Osteocyte (in vitro differentiated cells): ENCODE data around the gene ANKDD1B. TPM values are rescaled to one million over a fixed set of nuclear protein-coding genes. Genes with fewer than 3 reads are reported as not detected.
"Not testable (repeated sequence)": the region's sequence is repeated elsewhere in the genome, so short reads cannot be mapped to it uniquely, and the experiment has no call there.

ENCODE experiments used
- DNase-seq: peaks from one replicate; pipeline ENCODE4 v3.0.0; 2021; ENCODE audit warnings: mixed read lengths; ENCODE audit not compliant: unreplicated experiment; ENCODE audit errors: extremely low spot score
- H3K27ac Mint-ChIP-seq: one replicate; pipeline ENCODE4 v1.8.0; 2021; ENCODE audit warnings: mild to moderate bottlenecking, mixed read lengths; ENCODE audit not compliant: unreplicated experiment
- H3K27me3 Mint-ChIP-seq: one replicate; pipeline ENCODE4 v1.8.0; 2021; ENCODE audit warnings: mixed read lengths; ENCODE audit not compliant: unreplicated experiment
- H3K36me3 Mint-ChIP-seq: one replicate; pipeline ENCODE4 v1.8.0; 2021; ENCODE audit warnings: mixed read lengths; ENCODE audit not compliant: unreplicated experiment
- H3K4me1 Mint-ChIP-seq: one replicate; pipeline ENCODE4 v1.8.0; 2021; ENCODE audit warnings: mixed read lengths; ENCODE audit not compliant: unreplicated experiment
- H3K4me3 Mint-ChIP-seq: one replicate; pipeline ENCODE4 v1.8.0; 2021; ENCODE audit warnings: mild to moderate bottlenecking, moderate library complexity, mixed read lengths; ENCODE audit not compliant: unreplicated experiment
- H3K9me3 Mint-ChIP-seq: one replicate; pipeline ENCODE4 v1.8.0; 2021; ENCODE audit warnings: mixed read lengths; ENCODE audit not compliant: unreplicated experiment
- CTCF ChIP-seq: fragments of 200-600 bp; sonication (generic); IDR thresholded peaks from 2 replicates; pipeline ENCODE4 v1.5.0; 2021; ENCODE audit warnings: antibody characterized with exemption, mild to moderate bottlenecking, moderate library complexity
- total RNA-seq: library from RNA; stranded (reverse); gene quantifications from 2 replicates; pipeline ENCODE4 v1.2.1, GENCODE V29; 2021

The ANKDD1B gene
- total RNA-seq, 1 donor from 2014 or later, result 0.67 TPM

- Mint-ChIP-seq H3K27me3 (no peaks in the 10 kb centered on the region), H3K4me3 (no peak overlapping the region), H3K27ac (no peak overlapping the region), H3K36me3 (peaks cover 24% of the 10 kb centered on the region), H3K4me1 (no peaks in the 10 kb centered on the region), H3K9me3 (no peaks in the 10 kb centered on the region)
- no peak for TF ChIP-seq CTCF
- DNase-seq, result no peak
Measured at GRCh38 chr5:75601567-75601966, 9.7 kb upstream of the ANKDD1B start.

GRCh38 chr5:75601996-75602395 lies 9.3 kb upstream of the ANKDD1B start:
- no peak overlapping the region for H3K4me3 Mint-ChIP-seq
- H3K27ac Mint-ChIP-seq, result no peak overlapping the region
- H3K36me3 Mint-ChIP-seq, result peaks cover 22% of the 10 kb centered on the region
- H3K4me1 Mint-ChIP-seq, result no peaks in the 10 kb centered on the region
- DNase-seq, result no peak
- no peaks in the 10 kb centered on the region for H3K27me3 Mint-ChIP-seq
- no peaks in the 10 kb centered on the region for H3K9me3 Mint-ChIP-seq
- TF ChIP-seq CTCF, result no peak

- Mint-ChIP-seq H3K4me3 (no peak overlapping the region), H3K27me3 (no peaks in the 10 kb centered on the region), H3K36me3 (peaks cover 20% of the 10 kb centered on the region), H3K9me3 (no peaks in the 10 kb centered on the region), H3K4me1 (no peaks in the 10 kb centered on the region), H3K27ac (no peak overlapping the region)
- no peak for TF ChIP-seq CTCF
- no peak for DNase-seq
Measured at GRCh38 chr5:75603371-75603770, 7.9 kb upstream of the ANKDD1B start.

- Mint-ChIP-seq H3K27me3 (no peaks in the 10 kb centered on the region), H3K9me3 (no peaks in the 10 kb centered on the region)
Measured at GRCh38 chr5:75603821-75604220, 7.4 kb upstream of the ANKDD1B start.

GRCh38 chr5:75607341-75607740 lies 3.9 kb upstream of the ANKDD1B start:
- not testable (repeated sequence) for H3K4me3 Mint-ChIP-seq, H3K27ac Mint-ChIP-seq, H3K27me3 Mint-ChIP-seq

More at GRCh38 chr5:75603821-75604220, 7.4 kb upstream of the ANKDD1B start:
- Mint-ChIP-seq H3K27ac (no peak overlapping the region), H3K4me1 (no peaks in the 10 kb centered on the region), H3K36me3 (peaks cover 18% of the 10 kb centered on the region), H3K4me3 (no peak overlapping the region)
- TF ChIP-seq CTCF, result no peak
- no peak for DNase-seq

GRCh38 chr5:75608870-75609269 lies 2.4 kb upstream of the ANKDD1B start:
- TF ChIP-seq CTCF, result no peak
- peaks cover 6% of the 10 kb centered on the region for H3K36me3 Mint-ChIP-seq
- DNase-seq, result no peak
- no peak overlapping the region for H3K4me3 Mint-ChIP-seq
- H3K4me1 Mint-ChIP-seq, result peaks cover 15% of the 10 kb centered on the region
- H3K9me3 Mint-ChIP-seq, result no peaks in the 10 kb centered on the region
- H3K27ac Mint-ChIP-seq, result no peak overlapping the region
- no peaks in the 10 kb centered on the region for H3K27me3 Mint-ChIP-seq

More at GRCh38 chr5:75607341-75607740, 3.9 kb upstream of the ANKDD1B start:
- H3K36me3 Mint-ChIP-seq, H3K9me3 Mint-ChIP-seq, DNase-seq: not testable (repeated sequence)
- peaks cover 15% of the 10 kb centered on the region for H3K4me1 Mint-ChIP-seq
